Measurements from ENCODE around the gene TBC1D1. TPM values are rescaled to one million over a fixed set of nuclear protein-coding genes. Genes with fewer than 3 reads are reported as not detected.

TBC1D1 gene
- total and polyA plus RNA-seq, 2 experiments from 2014 or later = 53.9 to 151 TPM

DNA sequence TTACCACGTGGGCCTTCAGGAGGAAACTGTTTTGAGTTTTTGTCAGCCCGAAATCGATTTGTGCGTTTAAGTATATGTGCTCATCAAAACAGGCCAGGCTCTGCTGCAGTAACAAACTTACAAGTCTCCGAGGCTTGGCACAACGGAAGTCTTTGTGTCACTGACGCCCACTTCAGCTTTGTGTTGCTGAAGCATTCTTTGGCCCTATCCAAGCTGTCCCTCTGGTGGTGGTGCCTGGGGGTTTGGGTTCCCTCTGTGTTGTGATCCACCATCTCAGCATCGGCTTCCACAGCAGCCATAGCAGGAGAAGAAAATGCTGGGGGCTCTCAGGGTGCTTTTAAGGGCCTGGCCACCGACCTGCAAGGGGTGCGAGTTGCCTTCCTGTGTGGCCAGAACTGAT lies 245.7 kb downstream of the TBC1D1 start:
- no peak for TF ChIP-seq STAT1 (IDR thresholded peaks at IDR 0.05; ENCODE audit: unreplicated experiment)
- TF ChIP-seq, protein P1, sequence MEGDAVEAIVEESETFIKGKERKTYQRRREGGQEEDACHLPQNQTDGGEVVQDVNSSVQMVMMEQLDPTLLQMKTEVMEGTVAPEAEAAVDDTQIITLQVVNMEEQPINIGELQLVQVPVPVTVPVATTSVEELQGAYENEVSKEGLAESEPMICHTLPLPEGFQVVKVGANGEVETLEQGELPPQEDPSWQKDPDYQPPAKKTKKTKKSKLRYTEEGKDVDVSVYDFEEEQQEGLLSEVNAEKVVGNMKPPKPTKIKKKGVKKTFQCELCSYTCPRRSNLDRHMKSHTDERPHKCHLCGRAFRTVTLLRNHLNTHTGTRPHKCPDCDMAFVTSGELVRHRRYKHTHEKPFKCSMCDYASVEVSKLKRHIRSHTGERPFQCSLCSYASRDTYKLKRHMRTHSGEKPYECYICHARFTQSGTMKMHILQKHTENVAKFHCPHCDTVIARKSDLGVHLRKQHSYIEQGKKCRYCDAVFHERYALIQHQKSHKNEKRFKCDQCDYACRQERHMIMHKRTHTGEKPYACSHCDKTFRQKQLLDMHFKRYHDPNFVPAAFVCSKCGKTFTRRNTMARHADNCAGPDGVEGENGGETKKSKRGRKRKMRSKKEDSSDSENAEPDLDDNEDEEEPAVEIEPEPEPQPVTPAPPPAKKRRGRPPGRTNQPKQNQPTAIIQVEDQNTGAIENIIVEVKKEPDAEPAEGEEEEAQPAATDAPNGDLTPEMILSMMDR (conservative IDR thresholded peaks at IDR 0.05; ENCODE audit: low read depth in 2 of 2) = peak; percentile 19 to 25; a peak in 2 of 4 replicates
- no peak overlapping the region for H3K27ac Mint-ChIP-seq
- H3K4me1 Mint-ChIP-seq = peaks cover 14% of the 10 kb centered on the region
- Histone ChIP-seq H4K20me1 (replicated peaks; ENCODE audit: insufficient read depth) (no peaks in the 10 kb centered on the region), H3K27ac (ENCODE audit: low read depth) (no peak overlapping the region), H3K9me2 (ENCODE audit: insufficient read depth) (no peaks in the 10 kb centered on the region), H3K4me1 (ENCODE audit: insufficient read depth) (peaks cover 8% of the 10 kb centered on the region), H3K4me2 (no peak overlapping the region), H3K27me3 (ENCODE audit: insufficient read depth) (no peaks in the 10 kb centered on the region), H2AFZ (no peak overlapping the region), H3K79me2 (replicated peaks; ENCODE audit: insufficient read depth) (no peaks in the 10 kb centered on the region), H3F3A (replicated peaks; ENCODE audit: low read depth) (no peaks in the 10 kb centered on the region), H3K36me3 (ENCODE audit: insufficient read depth) (0 out of 2 replicates have a peak, but pooled peaks cover 6% of the 10 kb centered on the region), H3K4me3 (no peak overlapping the region)
- H3K9me3 Mint-ChIP-seq = no peaks in the 10 kb centered on the region
- H3K4me3 Mint-ChIP-seq = no peak overlapping the region
- peak; percentile 32 for DNase-seq (ENCODE audit: low spot score)
- peak; percentile 66 for ATAC-seq
- peaks cover 6% of the 10 kb centered on the region for H3K27me3 Mint-ChIP-seq (ENCODE audit: insufficient read depth, low read depth, poor library complexity)
- H3K36me3 Mint-ChIP-seq (ENCODE audit: low read depth) = peaks cover 25% of the 10 kb centered on the region

DNA sequence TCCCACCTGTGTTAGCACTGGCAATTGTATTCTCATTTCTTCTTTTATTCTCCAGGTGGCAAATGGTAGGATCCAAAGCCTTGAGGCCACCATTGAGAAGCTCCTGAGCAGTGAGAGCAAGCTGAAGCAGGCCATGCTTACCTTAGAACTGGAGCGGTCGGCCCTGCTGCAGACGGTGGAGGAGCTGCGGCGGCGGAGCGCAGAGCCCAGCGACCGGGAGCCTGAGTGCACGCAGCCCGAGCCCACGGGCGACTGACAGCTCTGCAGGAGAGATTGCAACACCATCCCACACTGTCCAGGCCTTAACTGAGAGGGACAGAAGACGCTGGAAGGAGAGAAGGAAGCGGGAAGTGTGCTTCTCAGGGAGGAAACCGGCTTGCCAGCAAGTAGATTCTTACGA lies 246.2 kb downstream of the TBC1D1 start:
- Histone ChIP-seq H2AFZ (no peak overlapping the region), H3F3A (replicated peaks; ENCODE audit: low read depth) (no peaks in the 10 kb centered on the region), H3K79me2 (replicated peaks; ENCODE audit: insufficient read depth) (no peaks in the 10 kb centered on the region), H3K27me3 (ENCODE audit: insufficient read depth) (no peaks in the 10 kb centered on the region), H3K36me3 (ENCODE audit: insufficient read depth) (0 out of 2 replicates have a peak, but pooled peaks cover 6% of the 10 kb centered on the region), H3K27ac (ENCODE audit: low read depth) (no peak overlapping the region), H4K20me1 (replicated peaks; ENCODE audit: insufficient read depth) (no peaks in the 10 kb centered on the region), H3K9me2 (ENCODE audit: insufficient read depth) (no peaks in the 10 kb centered on the region), H3K4me2 (no peak overlapping the region), H3K4me3 (no peak overlapping the region), H3K4me1 (ENCODE audit: insufficient read depth) (peaks cover 3% of the 10 kb centered on the region)
- ATAC-seq (no peak), DNase-seq (ENCODE audit: low spot score) (no peak)
- H3K4me1 Mint-ChIP-seq = peaks cover 9% of the 10 kb centered on the region
- H3K36me3 Mint-ChIP-seq (ENCODE audit: low read depth) = peaks cover 25% of the 10 kb centered on the region
- no peak overlapping the region for H3K27ac Mint-ChIP-seq
- H3K4me3 Mint-ChIP-seq = no peak overlapping the region
- H3K27me3 Mint-ChIP-seq (ENCODE audit: insufficient read depth, low read depth, poor library complexity) = peaks cover 6% of the 10 kb centered on the region
- no peaks in the 10 kb centered on the region for H3K9me3 Mint-ChIP-seq
- no peak for TF ChIP-seq CREB1 (CRISPR knock-in tag; IDR thresholded peaks at IDR 0.05; ENCODE audit: low read depth)
- TF ChIP-seq NANOG (IDR thresholded peaks at IDR 0.05; ENCODE audit: borderline replicate concordance) = no peak
- no peak for TF ChIP-seq JUNB (IDR thresholded peaks at IDR 0.05; ENCODE audit: unreplicated experiment)
- TF ChIP-seq ZNF331 (CRISPR knock-in tag; IDR thresholded peaks at IDR 0.05; ENCODE audit: low read depth) = no peak
- TF ChIP-seq, protein P1 (conservative IDR thresholded peaks at IDR 0.05; ENCODE audit: low read depth in 2 of 2) = no peak
- no peak for TF ChIP-seq ZNF114 (CRISPR knock-in tag; IDR thresholded peaks at IDR 0.05)
- TF ChIP-seq, protein P2, sequence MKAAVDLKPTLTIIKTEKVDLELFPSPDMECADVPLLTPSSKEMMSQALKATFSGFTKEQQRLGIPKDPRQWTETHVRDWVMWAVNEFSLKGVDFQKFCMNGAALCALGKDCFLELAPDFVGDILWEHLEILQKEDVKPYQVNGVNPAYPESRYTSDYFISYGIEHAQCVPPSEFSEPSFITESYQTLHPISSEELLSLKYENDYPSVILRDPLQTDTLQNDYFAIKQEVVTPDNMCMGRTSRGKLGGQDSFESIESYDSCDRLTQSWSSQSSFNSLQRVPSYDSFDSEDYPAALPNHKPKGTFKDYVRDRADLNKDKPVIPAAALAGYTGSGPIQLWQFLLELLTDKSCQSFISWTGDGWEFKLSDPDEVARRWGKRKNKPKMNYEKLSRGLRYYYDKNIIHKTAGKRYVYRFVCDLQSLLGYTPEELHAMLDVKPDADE (IDR thresholded peaks at IDR 0.05) = no peak
- TF ChIP-seq STAT1 (IDR thresholded peaks at IDR 0.05; ENCODE audit: unreplicated experiment) = no peak
- TF ChIP-seq EZH2phosphoT487 (IDR thresholded peaks at IDR 0.05; ENCODE audit: unreplicated experiment) = no peak
- no peak for TF ChIP-seq POLR2AphosphoS5 (IDR thresholded peaks at IDR 0.05; ENCODE audit: low read depth)
- TF ChIP-seq EZH2 (IDR thresholded peaks at IDR 0.05; ENCODE audit: low read depth, unreplicated experiment) = no peak
- TF ChIP-seq, protein P3, sequence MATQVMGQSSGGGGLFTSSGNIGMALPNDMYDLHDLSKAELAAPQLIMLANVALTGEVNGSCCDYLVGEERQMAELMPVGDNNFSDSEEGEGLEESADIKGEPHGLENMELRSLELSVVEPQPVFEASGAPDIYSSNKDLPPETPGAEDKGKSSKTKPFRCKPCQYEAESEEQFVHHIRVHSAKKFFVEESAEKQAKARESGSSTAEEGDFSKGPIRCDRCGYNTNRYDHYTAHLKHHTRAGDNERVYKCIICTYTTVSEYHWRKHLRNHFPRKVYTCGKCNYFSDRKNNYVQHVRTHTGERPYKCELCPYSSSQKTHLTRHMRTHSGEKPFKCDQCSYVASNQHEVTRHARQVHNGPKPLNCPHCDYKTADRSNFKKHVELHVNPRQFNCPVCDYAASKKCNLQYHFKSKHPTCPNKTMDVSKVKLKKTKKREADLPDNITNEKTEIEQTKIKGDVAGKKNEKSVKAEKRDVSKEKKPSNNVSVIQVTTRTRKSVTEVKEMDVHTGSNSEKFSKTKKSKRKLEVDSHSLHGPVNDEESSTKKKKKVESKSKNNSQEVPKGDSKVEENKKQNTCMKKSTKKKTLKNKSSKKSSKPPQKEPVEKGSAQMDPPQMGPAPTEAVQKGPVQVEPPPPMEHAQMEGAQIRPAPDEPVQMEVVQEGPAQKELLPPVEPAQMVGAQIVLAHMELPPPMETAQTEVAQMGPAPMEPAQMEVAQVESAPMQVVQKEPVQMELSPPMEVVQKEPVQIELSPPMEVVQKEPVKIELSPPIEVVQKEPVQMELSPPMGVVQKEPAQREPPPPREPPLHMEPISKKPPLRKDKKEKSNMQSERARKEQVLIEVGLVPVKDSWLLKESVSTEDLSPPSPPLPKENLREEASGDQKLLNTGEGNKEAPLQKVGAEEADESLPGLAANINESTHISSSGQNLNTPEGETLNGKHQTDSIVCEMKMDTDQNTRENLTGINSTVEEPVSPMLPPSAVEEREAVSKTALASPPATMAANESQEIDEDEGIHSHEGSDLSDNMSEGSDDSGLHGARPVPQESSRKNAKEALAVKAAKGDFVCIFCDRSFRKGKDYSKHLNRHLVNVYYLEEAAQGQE (IDR thresholded peaks at IDR 0.05; ENCODE audit: unreplicated experiment) = no peak

All from GM23338 (cell line).